GM23338 (cell line): Measurements from ENCODE around the gene SRPK2. TPM values are rescaled to one million over a fixed set of nuclear protein-coding genes. Genes with fewer than 3 reads are reported as not detected.

ENCODE experiments used
- ATAC-seq: fragments of 200-7000 bp; cut with Tn5 transposase; 3 replicates; pipeline ENCODE4 v1.9.1; 2020
- DNase-seq: peaks from one replicate; pipeline ENCODE4 v3.0.0-alpha.2; 2015; ENCODE audit warnings: low spot score
- H2AFZ ChIP-seq: fragments of 200-600 bp; sonication (generic); 2 replicates; pipeline ENCODE4 v1.8.0; 2016; ENCODE audit warnings: antibody characterized with exemption, mild to moderate bottlenecking, moderate library complexity
- H3F3A ChIP-seq: fragments of 200-600 bp; sonication (generic); replicated peaks from 2 replicates; pipeline ENCODE4 v1.8.0; 2017; ENCODE audit warnings: antibody characterized with exemption, mixed run types, low read depth
- H3K27ac ChIP-seq: fragments of 200-600 bp; sonication (generic); 2 replicates; pipeline ENCODE4 v1.6.1; 2016; ENCODE audit warnings: low read depth
- H3K27me3 ChIP-seq: fragments of 200-600 bp; sonication (generic); 2 replicates; pipeline ENCODE4 v1.8.0; 2016; ENCODE audit warnings: mild to moderate bottlenecking, mixed run types, moderate library complexity; ENCODE audit not compliant: insufficient read depth
- H3K36me3 ChIP-seq: fragments of 200-600 bp; sonication (generic); 2 replicates; pipeline ENCODE4 v1.8.0; 2016; ENCODE audit warnings: mild to moderate bottlenecking; ENCODE audit not compliant: insufficient read depth
- H3K4me1 ChIP-seq: fragments of 200-600 bp; sonication (generic); 2 replicates; pipeline ENCODE4 v1.8.0; 2016; ENCODE audit warnings: mild to moderate bottlenecking, moderate library complexity; ENCODE audit not compliant: insufficient read depth
- H3K4me2 ChIP-seq: fragments of 200-600 bp; sonication (generic); 2 replicates; pipeline ENCODE4 v1.7.1; 2017; ENCODE audit warnings: mixed run types
- H3K4me3 ChIP-seq: fragments of 200-600 bp; sonication (generic); 2 replicates; pipeline ENCODE4 v1.6.1; 2016; ENCODE audit warnings: mixed run types
- H3K79me2 ChIP-seq: fragments of 200-600 bp; sonication (generic); replicated peaks from 2 replicates; pipeline ENCODE4 v1.8.0; 2017; ENCODE audit warnings: mild to moderate bottlenecking; ENCODE audit not compliant: insufficient read depth
- H3K9me2 ChIP-seq: fragments of 200-600 bp; sonication (generic); 2 replicates; pipeline ENCODE4 v1.8.0; 2017; ENCODE audit not compliant: insufficient read depth
- H4K20me1 ChIP-seq: fragments of 200-600 bp; sonication (generic); replicated peaks from 2 replicates; pipeline ENCODE4 v1.8.0; 2017; ENCODE audit warnings: mild to moderate bottlenecking; ENCODE audit not compliant: insufficient read depth
- H3K27ac Mint-ChIP-seq: 2 replicates; pipeline ENCODE4 v1.8.0; 2020; ENCODE audit warnings: inconsistent platforms, mild to moderate bottlenecking, moderate library complexity, mixed read lengths
- H3K27me3 Mint-ChIP-seq: 3 replicates; pipeline ENCODE4 v1.8.0; 2022; ENCODE audit warnings: low read depth, mild to moderate bottlenecking, moderate library complexity, mixed read lengths, inconsistent platforms; ENCODE audit not compliant: insufficient read depth, poor library complexity
- H3K36me3 Mint-ChIP-seq: 3 replicates; pipeline ENCODE4 v1.8.0; 2021; ENCODE audit warnings: low read depth, mild to moderate bottlenecking, inconsistent platforms, moderate library complexity, mixed read lengths
- H3K4me1 Mint-ChIP-seq: 3 replicates; pipeline ENCODE4 v1.8.0; 2020; ENCODE audit warnings: mild to moderate bottlenecking, inconsistent platforms, mixed read lengths
- H3K4me3 Mint-ChIP-seq: 3 replicates; pipeline ENCODE4 v1.8.0; 2021; ENCODE audit warnings: moderate library complexity, mild to moderate bottlenecking, inconsistent platforms, mixed read lengths
- H3K9me3 Mint-ChIP-seq: 3 replicates; pipeline ENCODE4 v1.8.0; 2020; ENCODE audit warnings: moderate library complexity, mild to moderate bottlenecking, inconsistent platforms, mixed read lengths
- CREB1 ChIP-seq: fragments of 250-450 bp; sonication (Bioruptor Pico); IDR thresholded peaks from 2 replicates; pipeline ENCODE4 v1.5.0; 2020; ENCODE audit warnings: low read depth, mild to moderate bottlenecking, moderate library complexity
- ETS1 ChIP-seq: IDR thresholded peaks from 2 replicates; pipeline ENCODE4 v1.6.1; 2016; ENCODE audit warnings: antibody characterized with exemption
- EZH2phosphoT487 ChIP-seq: fragments of 200-600 bp; sonication (generic); IDR thresholded peaks from one replicate; pipeline ENCODE4 v1.8.1; 2018; ENCODE audit warnings: antibody characterized with exemption; ENCODE audit not compliant: unreplicated experiment
- JUNB ChIP-seq: IDR thresholded peaks from one replicate; pipeline ENCODE4 v1.6.1; 2016; ENCODE audit warnings: antibody characterized with exemption; ENCODE audit not compliant: unreplicated experiment
- NANOG ChIP-seq: IDR thresholded peaks from 2 replicates; pipeline ENCODE4 v1.6.1; 2016; ENCODE audit warnings: antibody characterized with exemption, borderline replicate concordance
- POLR2AphosphoS5 ChIP-seq: IDR thresholded peaks from 2 replicates; pipeline ENCODE4 v1.6.1; 2016; ENCODE audit warnings: antibody characterized with exemption, low read depth
- STAT1 ChIP-seq: IDR thresholded peaks from one replicate; pipeline ENCODE4 v1.6.1; 2016; ENCODE audit warnings: antibody characterized with exemption; ENCODE audit not compliant: unreplicated experiment
- ZNF114 ChIP-seq: fragments of 250-450 bp; sonication (Bioruptor Pico); IDR thresholded peaks from 2 replicates; pipeline ENCODE4 v1.5.0; 2020; ENCODE audit warnings: mild to moderate bottlenecking, moderate library complexity
- ZNF462 ChIP-seq: fragments of 250-450 bp; sonication (Bioruptor Pico); IDR thresholded peaks from 2 replicates; pipeline ENCODE4 v1.5.0; 2020; ENCODE audit warnings: mild to moderate bottlenecking, moderate library complexity
- polyA plus RNA-seq: library from polyadenylated mRNA; unstranded; fragments of >200 nt; fragmentation: Nextera tagmentation; extraction: Ambion mirVana; gene quantifications from 2 replicates; pipeline ENCODE4 v1.2.1, GENCODE V29; 2016
- total RNA-seq: library from RNA; depleted of rRNA; stranded (reverse); fragments of >200 nt; shearing (Covaris generic); gene quantifications from 2 replicates; pipeline ENCODE4 v1.2.3, GENCODE V29; 2014
- TF ChIP-seq, protein P1 (sequence below): IDR thresholded peaks from one replicate; pipeline ENCODE4 v1.6.1; 2018; ENCODE audit warnings: antibody characterized with exemption; ENCODE audit not compliant: unreplicated experiment

The SRPK2 gene
- total and polyA plus RNA-seq, 2 experiments from 2014 or later, result 66.3 to 91.5 TPM

- TF ChIP-seq, protein P1, sequence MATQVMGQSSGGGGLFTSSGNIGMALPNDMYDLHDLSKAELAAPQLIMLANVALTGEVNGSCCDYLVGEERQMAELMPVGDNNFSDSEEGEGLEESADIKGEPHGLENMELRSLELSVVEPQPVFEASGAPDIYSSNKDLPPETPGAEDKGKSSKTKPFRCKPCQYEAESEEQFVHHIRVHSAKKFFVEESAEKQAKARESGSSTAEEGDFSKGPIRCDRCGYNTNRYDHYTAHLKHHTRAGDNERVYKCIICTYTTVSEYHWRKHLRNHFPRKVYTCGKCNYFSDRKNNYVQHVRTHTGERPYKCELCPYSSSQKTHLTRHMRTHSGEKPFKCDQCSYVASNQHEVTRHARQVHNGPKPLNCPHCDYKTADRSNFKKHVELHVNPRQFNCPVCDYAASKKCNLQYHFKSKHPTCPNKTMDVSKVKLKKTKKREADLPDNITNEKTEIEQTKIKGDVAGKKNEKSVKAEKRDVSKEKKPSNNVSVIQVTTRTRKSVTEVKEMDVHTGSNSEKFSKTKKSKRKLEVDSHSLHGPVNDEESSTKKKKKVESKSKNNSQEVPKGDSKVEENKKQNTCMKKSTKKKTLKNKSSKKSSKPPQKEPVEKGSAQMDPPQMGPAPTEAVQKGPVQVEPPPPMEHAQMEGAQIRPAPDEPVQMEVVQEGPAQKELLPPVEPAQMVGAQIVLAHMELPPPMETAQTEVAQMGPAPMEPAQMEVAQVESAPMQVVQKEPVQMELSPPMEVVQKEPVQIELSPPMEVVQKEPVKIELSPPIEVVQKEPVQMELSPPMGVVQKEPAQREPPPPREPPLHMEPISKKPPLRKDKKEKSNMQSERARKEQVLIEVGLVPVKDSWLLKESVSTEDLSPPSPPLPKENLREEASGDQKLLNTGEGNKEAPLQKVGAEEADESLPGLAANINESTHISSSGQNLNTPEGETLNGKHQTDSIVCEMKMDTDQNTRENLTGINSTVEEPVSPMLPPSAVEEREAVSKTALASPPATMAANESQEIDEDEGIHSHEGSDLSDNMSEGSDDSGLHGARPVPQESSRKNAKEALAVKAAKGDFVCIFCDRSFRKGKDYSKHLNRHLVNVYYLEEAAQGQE, result no peak
- TF ChIP-seq STAT1, result no peak
These were observed 183.0 kb downstream of the SRPK2 start (continued) for GRCh38 chr7:105205592-105206237.

GRCh38 chr7:105204953-105205352, 183.8 kb downstream of the SRPK2 start:
- no peak overlapping the region for H3K4me3 ChIP-seq
- no peak overlapping the region for H3K4me2 ChIP-seq
- no peaks in the 10 kb centered on the region for H3K36me3 ChIP-seq
- no peak for DNase-seq
- no peaks in the 10 kb centered on the region for H3F3A ChIP-seq
- peaks cover 7% of the 10 kb centered on the region for H3K4me1 ChIP-seq
- H3K4me1 Mint-ChIP-seq, result peaks cover 18% of the 10 kb centered on the region
- no peaks in the 10 kb centered on the region for H3K27me3 ChIP-seq
- peaks cover 8% of the 10 kb centered on the region; the same call in 1 of the 2 replicates for H4K20me1 ChIP-seq
- no peaks in the 10 kb centered on the region; the same call in 2 of the 3 replicates for H3K36me3 Mint-ChIP-seq
- H3K27me3 Mint-ChIP-seq, result peaks cover 9% of the 10 kb centered on the region
- H3K27ac ChIP-seq, result peak overlapping the region; percentile 21; the same call in 1 of the 2 replicates
- H3K27ac Mint-ChIP-seq, result no peak overlapping the region
- peaks cover 56% of the 10 kb centered on the region for H3K79me2 ChIP-seq
- H3K9me3 Mint-ChIP-seq, result no peaks in the 10 kb centered on the region
- no peaks in the 10 kb centered on the region for H3K9me2 ChIP-seq
- H2AFZ ChIP-seq, result no peak overlapping the region
- H3K4me3 Mint-ChIP-seq, result no peak overlapping the region
- ATAC-seq, result no peak
- TF ChIP-seq STAT1 (no peak), EZH2phosphoT487 (no peak), ZNF462 (no peak), JUNB (no peak), ZNF114 (CRISPR knock-in tag) (no peak), CREB1 (no peak), ETS1 (no peak), NANOG (no peak), POLR2AphosphoS5 (no peak)
- TF ChIP-seq, protein P1, result no peak
